Mesenchymal stem cell (in vitro differentiated cells and primary cell): ENCODE measurements around the gene ZNF319.

Experiments
- DNase-seq: peaks from one replicate; pipeline ENCODE4 v3.0.0-alpha.2; 2013
- H2AFZ ChIP-seq: one replicate; pipeline ENCODE4 v1.6.1; 2013; ENCODE audit warnings: low read depth, mild to moderate bottlenecking, control low read depth, inconsistent platforms, low read length, moderate library complexity
- H2AK5ac ChIP-seq: 2 replicates; pipeline ENCODE4 v1.6.1; 2013; ENCODE audit warnings: low read length, moderate library complexity, mild to moderate bottlenecking, inconsistent platforms; ENCODE audit not compliant: severe bottlenecking
- H2BK120ac ChIP-seq: one replicate; pipeline ENCODE4 v1.6.1; 2013; ENCODE audit warnings: low read depth, mild to moderate bottlenecking, inconsistent platforms, low read length, moderate library complexity
- H2BK12ac ChIP-seq, 2 experiments: one replicate each; pipeline ENCODE4 v1.6.1; 2013; ENCODE audit warnings: inconsistent platforms in 2 of 2, low read length in 2 of 2, mild to moderate bottlenecking in 2 of 2, moderate library complexity in 2 of 2, control low read depth in 1 of 2
- H2BK15ac ChIP-seq: one replicate; pipeline ENCODE4 v1.6.1; 2013; ENCODE audit warnings: mild to moderate bottlenecking, low read depth, inconsistent platforms; ENCODE audit not compliant: poor library complexity, severe bottlenecking
- H2BK5ac ChIP-seq: 2 replicates; pipeline ENCODE4 v1.6.1; 2013; ENCODE audit warnings: low read depth, mild to moderate bottlenecking, low read length, control low read depth, inconsistent platforms; ENCODE audit not compliant: poor library complexity, severe bottlenecking
- H3K14ac ChIP-seq, 2 experiments: one replicate each; pipeline ENCODE4 v1.6.1; 2013; ENCODE audit warnings: inconsistent platforms in 2 of 2, low read length in 2 of 2, control low read depth in 1 of 2, mild to moderate bottlenecking in 1 of 2, moderate library complexity in 1 of 2
- H3K18ac ChIP-seq, 2 experiments: one replicate each; pipeline ENCODE4 v1.6.1; 2013; ENCODE audit warnings: inconsistent platforms in 2 of 2, low read length in 2 of 2, control low read depth in 1 of 2, low read depth in 1 of 2, mild to moderate bottlenecking in 1 of 2
- H3K23ac ChIP-seq, 2 experiments: one replicate each; pipeline ENCODE4 v1.6.1; 2013; ENCODE audit warnings: inconsistent platforms in 2 of 2, low read length in 2 of 2, mild to moderate bottlenecking in 2 of 2, moderate library complexity in 2 of 2, control low read depth in 1 of 2
- H3K27ac ChIP-seq: 2 replicates; pipeline ENCODE4 v1.5.1; 2013; ENCODE audit warnings: mild to moderate bottlenecking, moderate library complexity, low read length, control low read depth, inconsistent platforms; ENCODE audit not compliant: poor library complexity, severe bottlenecking
- H3K27me3 ChIP-seq, 2 experiments: 2 replicates each; pipeline versions ENCODE4 v1.6.1 to v1.7.0; 2013; ENCODE audit warnings: low read length in 2 of 2, mild to moderate bottlenecking in 2 of 2, moderate library complexity in 2 of 2, control low read depth in 1 of 2, inconsistent platforms in 1 of 2; ENCODE audit not compliant: control insufficient read depth in 1 of 2, insufficient read depth in 1 of 2
- H3K36me3 ChIP-seq, 2 experiments: 2 replicates each; pipeline versions ENCODE4 v1.6.1 to v1.7.0; 2013; ENCODE audit warnings: low read length in 2 of 2, control low read depth in 1 of 2, inconsistent platforms in 1 of 2, low read depth in 1 of 2, mild to moderate bottlenecking in 1 of 2; ENCODE audit not compliant: insufficient read depth in 2 of 2, control insufficient read depth in 1 of 2
- H3K4ac ChIP-seq, 2 experiments: one replicate each; pipeline ENCODE4 v1.6.1; 2013; ENCODE audit warnings: inconsistent platforms in 2 of 2, low read length in 2 of 2, mild to moderate bottlenecking in 2 of 2, moderate library complexity in 2 of 2, control low read depth in 1 of 2, low read depth in 1 of 2
- H3K4me1 ChIP-seq: 2 replicates; pipeline ENCODE4 v1.6.1; 2013; ENCODE audit warnings: low read depth, low read length, control low read depth; ENCODE audit not compliant: control insufficient read depth, insufficient read depth
- H3K4me2 ChIP-seq: 2 replicates; pipeline ENCODE4 v1.6.1; 2013; ENCODE audit warnings: low read length, mild to moderate bottlenecking, inconsistent platforms; ENCODE audit not compliant: poor library complexity, severe bottlenecking
- H3K4me3 ChIP-seq, 2 experiments: 2 replicates each; pipeline versions ENCODE4 v1.5.1 to v1.7.0; 2013; ENCODE audit warnings: low read length in 2 of 2, mild to moderate bottlenecking in 2 of 2, control low read depth in 1 of 2, low read depth in 1 of 2; ENCODE audit not compliant: insufficient read depth in 1 of 2
- H3K79me1 ChIP-seq: replicated peaks from 2 replicates; pipeline ENCODE4 v1.6.1; 2013; ENCODE audit warnings: mild to moderate bottlenecking, control low read depth, low read length, inconsistent platforms; ENCODE audit not compliant: poor library complexity, severe bottlenecking
- H3K9ac ChIP-seq: 2 replicates; pipeline ENCODE4 v1.7.0; 2013; ENCODE audit warnings: mild to moderate bottlenecking, low read length, moderate library complexity
- H3K9me3 ChIP-seq: 2 replicates; pipeline ENCODE4 v1.7.0; 2013; ENCODE audit warnings: mild to moderate bottlenecking, low read length; ENCODE audit not compliant: control insufficient read depth
- H4K8ac ChIP-seq: one replicate; pipeline ENCODE4 v1.6.1; 2013; ENCODE audit warnings: inconsistent platforms, mild to moderate bottlenecking, low read length, moderate library complexity
- H4K91ac ChIP-seq: one replicate; pipeline ENCODE4 v1.6.1; 2013; ENCODE audit warnings: mild to moderate bottlenecking, low read length, inconsistent platforms
- WGBS: methylation state at CpG from one replicate; pipeline ENCODE4 v1.1.7; 2013; ENCODE audit warnings: mixed read lengths; 5-methylcytosine and 5-hydroxymethylcytosine counted together

ZNF319 gene

DNA sequence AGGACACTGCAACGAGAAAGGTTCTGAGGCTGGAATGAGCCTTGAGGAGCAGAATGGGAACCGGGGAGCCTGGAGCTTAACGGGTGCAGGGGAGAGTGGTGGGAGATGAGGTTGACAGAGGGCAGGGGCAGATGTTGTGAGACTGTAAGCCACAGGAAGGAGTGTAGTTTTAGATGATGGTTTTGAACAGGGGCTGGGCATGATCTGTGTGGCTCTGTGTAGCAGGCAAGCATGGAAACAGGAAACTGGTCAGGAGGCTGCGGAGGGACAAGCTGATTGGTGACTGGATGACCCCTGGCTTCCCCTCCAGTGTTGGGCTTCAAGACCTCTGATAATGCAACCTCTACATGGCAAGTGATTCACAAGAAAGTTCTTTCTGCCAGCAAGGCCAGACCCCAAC, 28.2 kb downstream of the ZNF319 start:
- Histone ChIP-seq H2BK15ac (no peak overlapping the region), H3K36me3 (no peaks in the 10 kb centered on the region)

GRCh38 chr16:57971848-57972247, 28.6 kb downstream of the ZNF319 start:
- H3K79me1 ChIP-seq: no peaks in the 10 kb centered on the region
- WGBS: 64% methylated on average over 1 of the region's 1 CpG
- H2AFZ ChIP-seq: no peak overlapping the region

More for the DNA sequence above, 28.2 kb downstream of the ZNF319 start:
- DNase-seq: no peak
- Histone ChIP-seq H3K79me1 (no peaks in the 10 kb centered on the region), H2AK5ac (no peak overlapping the region), H2BK5ac (no peak overlapping the region), H3K9ac (no peak overlapping the region), H4K91ac (no peak overlapping the region), H3K27ac (no peak overlapping the region), H2BK12ac (no peak overlapping the region), H3K4ac (no peak overlapping the region), H3K4me3 (no peak overlapping the region), H4K8ac (no peak overlapping the region), H3K9me3 (peaks cover 4% of the 10 kb centered on the region), H3K27me3 (peaks cover 22 to 93% of the 10 kb centered on the region in 2 experiments), H3K14ac (no peak overlapping the region), H3K4me1 (no peaks in the 10 kb centered on the region), H3K4me2 (no peak overlapping the region), H3K23ac (no peak overlapping the region), H3K18ac (no peak overlapping the region), H2BK120ac (no peak overlapping the region), H2AFZ (no peak overlapping the region)
- 79% methylated on average over 4 of the region's 4 CpGs for WGBS

GRCh38 chr16:57970970-57971369, 29.5 kb downstream of the ZNF319 start, which contains the start of gene CNGB1:
CNGB1 (minus strand) TSS chr16:57971128; CDS start chr16:57967286, 3,842 bp downstream.
- H3K4me1 ChIP-seq: no peaks in the 10 kb centered on the region
- H4K91ac ChIP-seq: no peak within 1 kb of the TSS
- H2AK5ac ChIP-seq: no peak within 1 kb of the TSS
- H3K9ac ChIP-seq: no peak within 1 kb of the TSS
- no peak for DNase-seq
- H3K27ac ChIP-seq: no peak within 1 kb of the TSS
- H3K79me1 ChIP-seq: no peaks in the 10 kb centered on the region
- H3K14ac ChIP-seq: no peak within 1 kb of the TSS
- H2BK12ac ChIP-seq: no peak within 1 kb of the TSS
- H3K27me3 ChIP-seq: peaks cover 22 to 85% of the 10 kb centered on the region in 2 experiments
- no peak within 1 kb of the TSS for H2AFZ ChIP-seq
- H3K18ac ChIP-seq: no peak within 1 kb of the TSS
- H2BK15ac ChIP-seq: no peak within 1 kb of the TSS
- no peaks in the 10 kb centered on the region for H3K36me3 ChIP-seq
- 80% methylated on average over 6 of the region's 6 CpGs for WGBS
- no peak within 1 kb of the TSS for H2BK5ac ChIP-seq
- no peak within 1 kb of the TSS for H3K4me3 ChIP-seq
- H3K9me3 ChIP-seq: peaks cover 4% of the 10 kb centered on the region
- no peak within 1 kb of the TSS for H3K4ac ChIP-seq
- H3K4me2 ChIP-seq: no peak within 1 kb of the TSS
- no peak within 1 kb of the TSS for H4K8ac ChIP-seq
- no peak within 1 kb of the TSS for H2BK120ac ChIP-seq
- H3K23ac ChIP-seq: no peak within 1 kb of the TSS

More at GRCh38 chr16:57971848-57972247, 28.6 kb downstream of the ZNF319 start:
- Histone ChIP-seq H4K91ac (no peak overlapping the region), H3K9ac (no peak overlapping the region), H3K9me3 (peaks cover 4% of the 10 kb centered on the region), H3K4ac (no peak overlapping the region), H3K18ac (no peak overlapping the region), H2BK120ac (no peak overlapping the region), H4K8ac (no peak overlapping the region), H3K36me3 (no peaks in the 10 kb centered on the region), H3K14ac (no peak overlapping the region), H2AK5ac (no peak overlapping the region), H3K27ac (no peak overlapping the region), H3K4me3 (no peak overlapping the region), H3K23ac (no peak overlapping the region), H2BK5ac (no peak overlapping the region), H2BK12ac (no peak overlapping the region), H3K4me1 (no peaks in the 10 kb centered on the region), H3K27me3 (peaks cover 22 to 93% of the 10 kb centered on the region in 2 experiments), H3K4me2 (no peak overlapping the region), H2BK15ac (no peak overlapping the region)
- DNase-seq: no peak

GRCh38 chr16:57970319-57970718, 30.2 kb downstream of the ZNF319 start:
- Histone ChIP-seq H3K27me3 (peaks cover 18 to 78% of the 10 kb centered on the region in 2 experiments), H3K79me1 (no peaks in the 10 kb centered on the region), H2BK120ac (no peak overlapping the region), H3K4me2 (no peak overlapping the region), H3K4me1 (no peaks in the 10 kb centered on the region), H2BK15ac (no peak overlapping the region), H3K4me3 (no peak overlapping the region), H3K14ac (no peak overlapping the region), H4K91ac (no peak overlapping the region), H3K23ac (no peak overlapping the region), H3K4ac (no peak overlapping the region), H3K9ac (no peak overlapping the region), H3K9me3 (peaks cover 4% of the 10 kb centered on the region), H4K8ac (no peak overlapping the region), H2AFZ (no peak overlapping the region), H3K18ac (no peak overlapping the region), H2BK5ac (no peak overlapping the region), H2BK12ac (no peak overlapping the region), H3K27ac (no peak overlapping the region), H3K36me3 (no peaks in the 10 kb centered on the region), H2AK5ac (no peak overlapping the region)
- 71% methylated on average over 12 of the region's 13 CpGs for WGBS
- no peak for DNase-seq
